CD4-positive, alpha-beta T cell treated with Interleukin-6 for 4 hours (primary cell): Measurements from ENCODE around the gene SMIM33.
A peak's percentile ranks its signal among the peaks of the same experiment; 100 is the strongest.
"Not testable (repeated sequence)": the region's sequence is repeated elsewhere in the genome, so short reads cannot be mapped to it uniquely, and the experiment has no call there.

Source experiments
- DNase-seq: peaks from one replicate; pipeline ENCODE4 v3.0.0-alpha.2; 2020; ENCODE audit warnings: mixed read lengths

SMIM33 gene

GRCh38 chr5:139486201-139486600, 15.4 kb downstream of the SMIM33 start:
- DNase-seq, result no peak

- peak; percentile 35 for DNase-seq
Measured at GRCh38 chr5:139488260-139488659, 17.5 kb downstream of the SMIM33 start.

DNA sequence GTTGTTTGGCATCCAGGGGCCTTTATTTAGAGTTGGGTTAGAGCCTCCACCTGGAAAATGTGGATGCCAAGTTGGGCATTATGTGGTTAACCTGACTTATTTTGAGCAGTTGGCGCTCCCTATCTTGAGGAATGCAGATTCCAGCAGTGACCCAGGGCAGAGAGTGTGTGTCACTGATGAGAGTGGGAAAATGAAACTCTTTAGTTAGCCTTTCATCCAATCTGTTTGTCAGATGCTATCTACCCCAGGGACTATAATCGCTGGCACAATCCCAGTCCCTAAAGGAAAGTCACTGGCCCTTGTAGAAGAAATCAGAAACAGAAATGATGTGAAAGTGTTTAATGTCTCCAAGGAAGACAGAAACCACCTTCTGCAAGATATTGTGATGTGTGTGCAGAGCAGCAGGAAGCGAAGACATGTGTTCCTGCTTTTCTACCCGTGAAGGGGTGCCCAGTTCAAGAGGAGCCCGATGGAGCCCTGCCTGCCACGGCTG, 21.9 kb downstream of the SMIM33 start:
- DNase-seq, result peak; percentile 27

DNA sequence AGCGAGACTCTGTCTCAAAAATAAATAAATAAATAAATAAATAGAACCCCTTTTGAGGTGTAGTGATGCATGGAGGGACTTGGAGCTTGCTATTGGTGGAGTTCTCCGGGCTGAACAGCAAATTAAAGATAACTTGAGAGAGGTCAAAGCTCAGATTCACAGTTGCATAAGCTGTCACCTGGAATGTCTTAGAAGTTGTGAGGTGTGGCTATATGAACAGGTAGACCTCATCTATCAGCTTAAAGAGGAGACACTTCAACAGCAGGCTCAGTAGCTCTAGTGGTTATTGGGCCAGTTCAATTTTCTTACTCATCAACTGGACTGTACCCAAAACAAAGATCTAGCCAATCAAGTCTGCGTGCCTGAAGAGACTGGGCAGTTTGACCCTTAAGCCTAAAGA, 23.5 kb downstream of the SMIM33 start:
- DNase-seq, result no peak

DNA sequence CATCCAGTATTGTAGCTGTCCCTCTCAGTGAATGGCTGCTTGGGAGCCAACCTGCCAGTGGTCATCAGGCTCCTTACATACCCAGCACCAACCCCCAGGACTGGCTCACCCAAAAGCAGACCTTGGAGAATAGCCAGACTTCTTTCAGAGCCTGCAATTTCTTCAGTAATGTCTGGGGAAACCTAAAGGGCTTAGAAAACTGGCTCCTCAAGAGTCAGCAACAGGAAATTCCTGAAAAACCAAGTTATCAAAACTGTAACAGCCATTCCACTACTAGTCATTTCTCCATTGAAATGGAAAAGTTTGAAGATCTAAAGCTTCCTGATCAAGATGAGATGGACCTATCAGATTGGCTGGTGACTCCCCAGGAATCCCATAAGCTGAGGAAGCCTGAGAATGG, 24.0 kb downstream of the SMIM33 start:
- no peak for DNase-seq

DNA sequence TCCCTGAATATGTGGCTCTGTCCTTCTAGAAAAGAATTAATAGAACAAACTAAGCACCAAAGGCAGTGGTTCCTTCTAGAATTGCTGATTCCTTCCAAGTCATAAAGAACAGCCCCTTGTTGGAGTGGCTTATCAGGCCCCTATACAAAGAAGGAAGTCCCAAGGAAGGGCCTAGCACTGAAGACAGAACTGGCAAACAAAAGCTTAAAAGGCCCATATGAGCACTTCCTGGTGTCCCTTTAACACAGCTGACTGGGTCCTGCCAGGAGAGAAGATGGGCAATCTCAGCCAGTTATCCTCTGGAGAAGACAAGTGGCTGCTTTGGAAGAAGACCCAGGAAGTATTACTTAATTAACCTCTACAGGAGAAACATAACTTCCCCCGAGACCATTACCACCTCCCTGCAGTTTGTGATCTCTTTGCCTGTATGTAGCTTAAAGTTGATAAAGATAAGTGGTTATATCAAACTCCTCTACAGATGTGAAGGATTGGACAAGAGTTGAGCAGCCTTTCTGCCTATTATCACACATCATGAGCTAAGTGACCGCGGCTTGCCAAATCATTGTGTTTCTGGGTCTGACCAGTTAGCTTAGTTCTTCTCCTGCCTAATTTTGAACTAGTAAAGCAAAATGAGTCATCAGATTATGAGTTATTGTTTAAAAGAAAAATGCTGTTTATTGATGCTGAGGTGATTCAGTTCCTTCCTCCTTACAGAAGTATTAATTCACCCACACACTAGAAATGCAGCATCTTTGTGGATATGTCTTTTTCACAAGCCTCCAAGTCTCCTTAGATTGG, 25.0 kb downstream of the SMIM33 start:
- no peak for DNase-seq

GRCh38 chr5:139501381-139501780, 30.6 kb downstream of the SMIM33 start:
- DNase-seq, result no peak

- not testable (repeated sequence) for DNase-seq
Measured at GRCh38 chr5:139503036-139503817, 32.4 kb downstream of the SMIM33 start.

GRCh38 chr5:139503879-139504278, 33.1 kb downstream of the SMIM33 start:
- not testable (repeated sequence) for DNase-seq

GRCh38 chr5:139504722-139505121, 33.9 kb downstream of the SMIM33 start:
- DNase-seq, result not testable (repeated sequence)

GRCh38 chr5:139512786-139513390, 42.1 kb downstream of the SMIM33 start:
- no peak for DNase-seq

- DNase-seq, result peak; percentile 88
Measured at GRCh38 chr5:139513434-139513833, 42.6 kb downstream of the SMIM33 start.

GRCh38 chr5:139513852-139514485, 43.2 kb downstream of the SMIM33 start:
- no peak for DNase-seq

DNA sequence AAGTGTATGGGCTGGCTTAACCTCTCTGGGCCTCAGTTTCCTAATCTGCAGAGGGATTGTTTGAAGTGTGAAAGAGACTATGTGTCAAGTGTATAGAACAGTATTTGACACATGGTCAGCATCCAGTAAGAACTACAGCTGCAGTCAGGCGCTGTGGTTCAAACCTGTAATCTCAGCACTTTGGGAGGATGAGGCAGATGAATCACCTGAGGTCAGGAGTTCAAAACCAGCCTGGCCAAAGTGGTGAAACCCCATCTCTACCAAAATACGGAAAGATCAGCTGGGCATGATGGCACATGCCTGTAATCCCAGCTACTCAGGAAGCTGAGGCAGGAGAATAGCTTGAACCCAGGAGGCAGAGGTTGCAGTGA, 43.7 kb downstream of the SMIM33 start:
- DNase-seq, result no peak

DNA sequence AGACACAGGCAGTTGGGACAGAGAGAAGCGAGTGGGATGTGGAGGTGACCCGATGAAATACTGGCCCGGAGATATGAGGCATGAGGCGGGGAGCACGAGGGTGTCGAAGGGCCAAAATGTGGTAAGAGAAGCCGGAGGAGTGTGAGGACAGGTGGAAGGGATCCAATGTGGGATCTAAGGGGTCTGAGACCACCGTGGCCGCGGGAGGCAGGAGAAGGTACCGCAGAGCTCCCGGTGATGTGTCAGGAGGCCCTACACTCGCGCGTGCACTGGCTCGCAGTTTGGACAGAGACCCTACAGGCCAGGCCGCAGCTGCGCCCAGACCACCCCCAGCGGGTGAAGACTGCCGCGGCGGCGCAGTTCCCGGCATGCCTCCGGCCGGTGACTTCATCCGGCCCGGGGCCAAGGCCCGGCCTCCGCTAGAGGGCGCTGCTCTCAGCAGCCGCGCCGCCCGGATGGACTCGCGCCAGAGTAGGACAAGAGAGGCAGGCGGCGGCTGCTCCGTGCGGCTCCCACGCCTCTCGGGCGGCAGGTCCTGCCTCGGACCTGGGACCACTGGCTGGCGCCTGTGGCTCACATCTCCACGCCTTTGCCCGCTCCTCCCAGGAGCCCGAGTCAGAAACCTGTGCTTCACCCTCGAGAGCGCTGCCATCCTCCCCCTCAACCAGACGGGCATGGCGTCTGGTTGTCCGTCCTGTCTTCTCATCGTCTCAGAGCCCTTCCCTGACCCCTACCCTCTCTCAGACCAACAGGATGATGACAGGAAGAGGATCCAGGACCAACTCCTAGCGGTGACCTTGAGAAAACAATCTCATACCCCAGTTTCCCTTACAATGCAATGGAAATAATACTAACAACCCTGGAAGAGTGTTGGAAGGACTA, 47.1 kb downstream of the SMIM33 start:
- DNase-seq, result peak; percentile 93
